Progenitor cell of endocrine pancreas (in vitro differentiated cells): ENCODE measurements around the gene NUMA1. TPM values are rescaled to one million over a fixed set of nuclear protein-coding genes. Genes with fewer than 3 reads are reported as not detected.

Experiments used
- DNase-seq: peaks from one replicate; pipeline ENCODE4 v3.0.0; 2021; ENCODE audit warnings: low spot score; ENCODE audit not compliant: unreplicated experiment
- H3K27ac Mint-ChIP-seq: 2 replicates; pipeline ENCODE4 v1.8.0; 2021; ENCODE audit warnings: mild to moderate bottlenecking, moderate library complexity, mixed read lengths
- H3K27me3 Mint-ChIP-seq: 2 replicates; pipeline ENCODE4 v1.8.0; 2021; ENCODE audit warnings: mixed read lengths
- H3K36me3 Mint-ChIP-seq: 2 replicates; pipeline ENCODE4 v1.8.0; 2022; ENCODE audit warnings: mixed read lengths; ENCODE audit not compliant: insufficient read depth
- H3K4me1 Mint-ChIP-seq: 2 replicates; pipeline ENCODE4 v1.8.0; 2021; ENCODE audit warnings: low read depth, mixed read lengths
- H3K4me3 Mint-ChIP-seq: 2 replicates; pipeline ENCODE4 v1.8.0; 2021; ENCODE audit warnings: low read depth, mild to moderate bottlenecking, moderate library complexity, mixed read lengths
- H3K9me3 Mint-ChIP-seq: 2 replicates; pipeline ENCODE4 v1.8.0; 2021; ENCODE audit warnings: low read depth, mixed read lengths
- CTCF ChIP-seq: fragments of 200-600 bp; sonication (generic); IDR thresholded peaks from one replicate; pipeline ENCODE4 v1.5.0; 2021; ENCODE audit warnings: antibody characterized with exemption, mild to moderate bottlenecking; ENCODE audit not compliant: unreplicated experiment
- total RNA-seq: library from RNA; stranded (reverse); gene quantifications from 2 replicates; pipeline ENCODE4 v1.2.1, GENCODE V29; 2021

Gene NUMA1
- total RNA-seq, 1 donor from 2014 or later = 255 TPM

GRCh38 chr11:72040491-72041363 is 39.6 kb downstream of the NUMA1 start:
- no peaks in the 10 kb centered on the region for H3K9me3 Mint-ChIP-seq
- peaks cover 3% of the 10 kb centered on the region for H3K36me3 Mint-ChIP-seq
- H3K4me3 Mint-ChIP-seq = no peak overlapping the region
- DNase-seq = peak; percentile 48
- no peak overlapping the region for H3K27ac Mint-ChIP-seq
- peaks cover 10% of the 10 kb centered on the region for H3K4me1 Mint-ChIP-seq
- no peak for TF ChIP-seq CTCF
- no peaks in the 10 kb centered on the region for H3K27me3 Mint-ChIP-seq

- no peak for TF ChIP-seq CTCF
- no peak for DNase-seq
- Mint-ChIP-seq H3K36me3 (peaks cover 7% of the 10 kb centered on the region), H3K9me3 (no peaks in the 10 kb centered on the region), H3K27me3 (no peaks in the 10 kb centered on the region), H3K4me1 (peaks cover 9% of the 10 kb centered on the region), H3K27ac (no peak overlapping the region), H3K4me3 (no peak overlapping the region)
Measured at GRCh38 chr11:72039856-72040401, 40.4 kb downstream of the NUMA1 start.

DNA sequence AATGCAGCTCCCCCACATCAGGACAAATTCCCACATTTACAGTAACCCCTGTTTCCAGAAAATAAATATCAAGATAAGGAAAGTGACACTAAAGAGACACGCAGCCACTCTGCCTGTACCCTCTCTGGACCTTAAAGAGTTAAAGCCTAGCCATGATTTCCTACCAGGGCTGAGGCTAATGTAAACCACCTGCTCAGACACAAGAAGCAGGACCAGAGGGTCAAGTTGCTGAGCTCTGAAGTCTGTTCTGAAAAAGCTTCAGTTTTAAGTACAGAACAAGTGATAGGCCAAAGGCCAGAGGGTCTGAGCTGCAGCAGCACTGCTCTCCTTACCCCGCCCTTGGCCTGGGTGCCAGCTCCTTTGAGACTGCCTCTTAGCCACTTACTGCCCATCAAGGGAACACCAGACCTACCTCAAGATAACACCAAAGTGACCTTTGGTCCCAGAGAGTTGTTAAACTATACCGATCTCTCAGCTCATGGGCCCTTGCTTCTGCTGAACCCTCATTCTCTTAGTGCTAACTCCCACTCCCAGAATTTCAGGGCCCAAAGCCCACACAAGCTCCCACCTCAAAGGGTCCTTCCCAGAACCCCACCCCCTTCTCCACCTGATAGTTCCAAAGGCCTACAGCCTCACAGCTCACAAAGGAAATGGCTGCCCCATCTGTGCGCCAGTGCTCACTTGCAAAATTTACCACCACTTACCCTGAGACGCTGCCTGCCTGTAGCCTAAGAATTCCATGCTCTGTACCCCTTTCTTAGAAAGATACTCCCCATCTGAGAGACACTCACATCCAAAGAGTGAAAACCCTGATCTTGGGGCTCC is 41.1 kb downstream of the NUMA1 start:
- peaks cover 8% of the 10 kb centered on the region for H3K36me3 Mint-ChIP-seq
- H3K27me3 Mint-ChIP-seq = no peaks in the 10 kb centered on the region
- no peak for DNase-seq
- TF ChIP-seq CTCF = no peak
- peaks cover 8% of the 10 kb centered on the region for H3K4me1 Mint-ChIP-seq
- H3K9me3 Mint-ChIP-seq = no peaks in the 10 kb centered on the region
- no peak overlapping the region for H3K4me3 Mint-ChIP-seq
- no peak overlapping the region for H3K27ac Mint-ChIP-seq

- Mint-ChIP-seq H3K36me3 (peaks cover 10% of the 10 kb centered on the region), H3K4me1 (peaks cover 4% of the 10 kb centered on the region), H3K27me3 (no peaks in the 10 kb centered on the region), H3K4me3 (no peak overlapping the region), H3K9me3 (no peaks in the 10 kb centered on the region), H3K27ac (no peak overlapping the region)
- no peak for DNase-seq
- no peak for TF ChIP-seq CTCF
Measured at GRCh38 chr11:72038491-72038890, 41.9 kb downstream of the NUMA1 start.
